HepG2 (cell line): ENCODE data around the gene TAGLN2. TPM values are rescaled to one million over a fixed set of nuclear protein-coding genes. Genes with fewer than 3 reads are reported as not detected.

Experiments
- ATAC-seq: fragments of 200-7000 bp; cut with Tn5 transposase; 3 replicates; pipeline ENCODE4 v1.9.1; 2020; ENCODE audit warnings: mild to moderate bottlenecking, moderate library complexity
- BruUV-seq: library from RNA; stranded (reverse); fragments of 400-500 nt; replicated peaks from 2 replicates; lab custom pipeline; 2021; lab: Mats Ljungman, UMichigan
- CTCF ChIA-PET: fragments of 300-600 bp; formaldehyde crosslinking; extraction: SDS; loops from one replicate; lab custom pipeline; 2021; ENCODE audit warnings: low total read pairs, inconsistent platforms, low intra/inter-chr PET ratio; lab: Yijun Ruan, JAX
- POLR2A ChIA-PET: fragments of 350-600 bp; sonication (Branson Sonifier 250); formaldehyde crosslinking; loops from one replicate; lab custom pipeline; 2020; ENCODE audit warnings: antibody characterized with exemption, inconsistent platforms; lab: Yijun Ruan, JAX
- DNase-seq: peaks from one replicate; pipeline ENCODE4 v3.0.0-alpha.2; 2015; ENCODE audit warnings: low spot score
- FAIRE-seq: peaks from 3 replicates; lab custom pipeline; 2011; peaks lifted over from hg19 to GRCh38; lab: Jason Lieb, UNC
- H2AFZ ChIP-seq: one replicate; pipeline ENCODE4 v1.6.1; 2011; ENCODE audit warnings: low read length, inconsistent platforms
- H3K27ac ChIP-seq: fragments of 300-600 bp; 3 replicates; pipeline ENCODE4 v1.8.0; 2011; ENCODE audit warnings: mixed run types, mild to moderate bottlenecking, mixed read lengths, low read length, inconsistent platforms; ENCODE audit not compliant: insufficient read depth; ENCODE audit errors: extremely low read length
- H3K27me3 ChIP-seq, 2 experiments: fragments of 200-600 bp in 1 of 2; 2 replicates in 1 of 2; 3 replicates in 1 of 2; pipeline versions ENCODE4 v1.6.0 to v1.8.0; 2011; ENCODE audit warnings: low read length in 2 of 2, mild to moderate bottlenecking in 2 of 2, moderate library complexity in 2 of 2, inconsistent platforms in 1 of 2; ENCODE audit not compliant: insufficient read depth in 2 of 2, control insufficient read depth in 1 of 2
- H3K36me3 ChIP-seq, 2 experiments: fragments of 200-600 bp in 1 of 2; replicated peaks in 1 of 2; 2 replicates in 1 of 2; 3 replicates in 1 of 2; pipeline versions ENCODE4 v1.5.1 to v1.8.0; 2011; ENCODE audit warnings: low read length in 2 of 2, inconsistent platforms in 1 of 2; ENCODE audit not compliant: insufficient read depth in 2 of 2, control insufficient read depth in 1 of 2
- H3K4me1 ChIP-seq: 2 replicates; pipeline ENCODE4 v1.5.1; 2012; ENCODE audit warnings: low read length, inconsistent platforms; ENCODE audit not compliant: insufficient read depth
- H3K4me2 ChIP-seq: 2 replicates; pipeline ENCODE4 v1.6.0; 2011; ENCODE audit warnings: low read depth, low read length, inconsistent platforms
- H3K4me3 ChIP-seq, 3 experiments: fragments of 200-600 bp in 1 of 3; sonication (generic), shearing (Covaris generic) in 1 of 3; replicated peaks in 1 of 3; 2 replicates each; pipeline ENCODE4 v1.5.1; 2011 to 2016; ENCODE audit warnings: low read length in 3 of 3, inconsistent platforms in 2 of 3, low read depth in 2 of 3, mild to moderate bottlenecking in 2 of 3, control low read depth in 1 of 3, mixed read lengths in 1 of 3; ENCODE audit not compliant: insufficient read depth in 1 of 3
- H3K79me2 ChIP-seq: one replicate; pipeline ENCODE4 v1.6.1; 2011; ENCODE audit warnings: low read length, inconsistent platforms; ENCODE audit not compliant: insufficient read depth
- H3K9ac ChIP-seq: 2 replicates; pipeline ENCODE4 v1.6.0; 2011; ENCODE audit warnings: mild to moderate bottlenecking, low read depth, low read length, inconsistent platforms; ENCODE audit not compliant: insufficient read depth
- H3K9me3 ChIP-seq: 2 replicates; pipeline ENCODE4 v1.5.1; 2012; ENCODE audit warnings: mild to moderate bottlenecking, low read length
- H4K20me1 ChIP-seq: 2 replicates; pipeline ENCODE4 v1.6.0; 2011; ENCODE audit warnings: inconsistent platforms, mild to moderate bottlenecking, low read length, moderate library complexity; ENCODE audit not compliant: insufficient read depth
- RCOR2 ChIP-seq: IDR thresholded peaks from 2 replicates; pipeline ENCODE4 v1.6.1; 2016; ENCODE audit warnings: missing biosample characterization, missing genetic modification reagents
- RFX3 ChIP-seq: IDR thresholded peaks from 2 replicates; pipeline ENCODE4 v1.6.1; 2016; ENCODE audit warnings: missing biosample characterization, missing genetic modification reagents
- TAF15 ChIP-seq: fragments of 200-400 bp; formaldehyde crosslinking; IDR thresholded peaks from one replicate; pipeline ENCODE4 v1.6.1; 2018; ENCODE audit warnings: mild to moderate bottlenecking, low read depth, low read length; ENCODE audit not compliant: poor library complexity, severe bottlenecking
- ZNF670 ChIP-seq: sonication (generic); formaldehyde crosslinking; IDR thresholded peaks from 2 replicates; pipeline ENCODE4 v1.8.0; 2022; ENCODE audit warnings: mild to moderate bottlenecking, missing genetic modification reagents, borderline replicate concordance
- WGBS: methylation state at CpG from one replicate; pipeline ENCODE4 v1.1.6; 2017; ENCODE audit warnings: low lambda C conversion rate; 5-methylcytosine and 5-hydroxymethylcytosine counted together
- in situ Hi-C: cut with HindIII; loops from 2 replicates; pipeline ENCODE4 v1.10.0; 2017; ENCODE audit warnings: low pct_unique_long_range_greater_than_20kb; ENCODE audit not compliant: extremely low pct_ligation_motif_present
- intact Hi-C: fragments of 100-400 bp; cut with micrococcal nuclease; formaldehyde crosslinking; loops from one replicate; pipeline ENCODE4 v1.10.0; 2022; ENCODE audit not compliant: unreplicated experiment
- polyA plus RNA-seq, 8 experiments: library from polyadenylated mRNA; depleted of rRNA in 3 of 8; stranded (reverse) in 7 of 8; unstranded in 1 of 8; fragments of >200 nt; fragmentation: Illumina TruSeq in 4 of 8; extraction: Trizol in 4 of 8; gene quantifications; 2 replicates each; pipeline versions ENCODE4 v1.2.1 to v1.2.3, GENCODE V29; 2011 to 2016; ENCODE audit warnings: low read depth in 4 of 8, missing spikeins in 1 of 8, mixed read lengths in 1 of 8; ENCODE audit not compliant: insufficient read depth in 1 of 8
- total RNA-seq, 5 experiments: library from RNA; depleted of rRNA; stranded (reverse); fragments of >200 nt; fragmentation: Illumina TruSeq; extraction: Trizol; gene quantifications; 2 replicates each; pipeline ENCODE4 v1.2.3, GENCODE V29; 2016; ENCODE audit warnings: low read depth in 1 of 5
- TF ChIP-seq, protein P1 (sequence below): sonication (generic); formaldehyde crosslinking; conservative IDR thresholded peaks from 2 replicates; pipeline ENCODE4 v1.4.0; 2020; ENCODE audit warnings: missing genetic modification reagents
- TF ChIP-seq, protein P2 (sequence below), 2 experiments: sonication (generic) in 1 of 2; formaldehyde crosslinking in 1 of 2; IDR thresholded peaks; 2 replicates each; pipeline versions ENCODE4 v1.4.0 to v1.6.1; 2016 to 2020; ENCODE audit warnings: borderline replicate concordance in 1 of 2, low read depth in 1 of 2, mild to moderate bottlenecking in 1 of 2, missing genetic modification reagents in 1 of 2
- TF ChIP-seq, protein P3 (sequence below): sonication (generic); formaldehyde crosslinking; IDR thresholded peaks from 2 replicates; pipeline ENCODE4 v1.4.0; 2020; ENCODE audit warnings: missing genetic modification reagents, low read depth, mild to moderate bottlenecking, borderline replicate concordance
- TF ChIP-seq, protein P4 (sequence below): sonication (generic); formaldehyde crosslinking; IDR thresholded peaks from 2 replicates; pipeline ENCODE4 v1.5.0; 2020; ENCODE audit warnings: mild to moderate bottlenecking, missing genetic modification reagents, borderline replicate concordance

TAGLN2 gene
- total and polyA plus RNA-seq, 2 of the 13 experiments (the other 11 are each of a cell fraction or from before 2014, with no cell fraction given): 6.7 to 17.2 TPM

DNA sequence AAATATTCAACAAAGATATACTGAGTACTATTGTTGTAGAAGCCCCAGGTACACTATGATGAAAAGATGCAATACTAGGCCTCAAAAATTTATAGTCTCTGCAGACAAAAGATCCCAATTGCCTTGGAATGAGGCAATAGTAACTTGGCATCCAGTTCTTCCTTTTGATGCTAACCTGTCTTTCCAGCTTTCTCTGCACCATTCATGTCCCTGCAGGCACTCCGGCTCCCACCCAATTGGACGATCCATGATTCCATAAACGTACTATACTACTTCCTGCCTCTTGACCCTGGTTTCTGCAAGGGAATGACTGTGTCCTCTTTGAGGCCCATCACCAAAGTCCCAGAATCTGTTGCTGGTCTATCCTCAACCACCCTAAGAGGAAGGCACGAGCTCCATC is 8.0 kb upstream of the TAGLN2 start:
- no peak overlapping the region for H3K9ac ChIP-seq
- FAIRE-seq (no peak), ATAC-seq (no peak), DNase-seq (no peak)
- H3K79me2 ChIP-seq: no peaks in the 10 kb centered on the region
- ChIA-PET POLR2A (no interaction called here), CTCF (no interaction called here)
- H3K9me3 ChIP-seq: no peaks in the 10 kb centered on the region
- intact Hi-C loops: no loop called here
- in situ Hi-C loops: no loop called here
- peaks cover 5% of the 10 kb centered on the region for H3K4me1 ChIP-seq
- peaks cover 5 to 36% of the 10 kb centered on the region in 2 experiments; a peak in 4 of 5 replicates for H3K27me3 ChIP-seq
- no peak overlapping the region for H3K4me3 ChIP-seq
- no peak overlapping the region for H3K4me2 ChIP-seq
- WGBS: 33% methylated on average over 4 of the region's 4 CpGs
- H2AFZ ChIP-seq: no peak overlapping the region
- H3K36me3 ChIP-seq: no peaks in the 10 kb centered on the region
- BruUV-seq: no TSS peak
- H3K27ac ChIP-seq: no peak overlapping the region
- no peaks in the 10 kb centered on the region for H4K20me1 ChIP-seq
- TF ChIP-seq RFX3 (CRISPR knock-in tag) (no peak), RCOR2 (no peak), ZNF670 (CRISPR knock-in tag) (no peak), TAF15 (no peak)
- TF ChIP-seq, protein P1, sequence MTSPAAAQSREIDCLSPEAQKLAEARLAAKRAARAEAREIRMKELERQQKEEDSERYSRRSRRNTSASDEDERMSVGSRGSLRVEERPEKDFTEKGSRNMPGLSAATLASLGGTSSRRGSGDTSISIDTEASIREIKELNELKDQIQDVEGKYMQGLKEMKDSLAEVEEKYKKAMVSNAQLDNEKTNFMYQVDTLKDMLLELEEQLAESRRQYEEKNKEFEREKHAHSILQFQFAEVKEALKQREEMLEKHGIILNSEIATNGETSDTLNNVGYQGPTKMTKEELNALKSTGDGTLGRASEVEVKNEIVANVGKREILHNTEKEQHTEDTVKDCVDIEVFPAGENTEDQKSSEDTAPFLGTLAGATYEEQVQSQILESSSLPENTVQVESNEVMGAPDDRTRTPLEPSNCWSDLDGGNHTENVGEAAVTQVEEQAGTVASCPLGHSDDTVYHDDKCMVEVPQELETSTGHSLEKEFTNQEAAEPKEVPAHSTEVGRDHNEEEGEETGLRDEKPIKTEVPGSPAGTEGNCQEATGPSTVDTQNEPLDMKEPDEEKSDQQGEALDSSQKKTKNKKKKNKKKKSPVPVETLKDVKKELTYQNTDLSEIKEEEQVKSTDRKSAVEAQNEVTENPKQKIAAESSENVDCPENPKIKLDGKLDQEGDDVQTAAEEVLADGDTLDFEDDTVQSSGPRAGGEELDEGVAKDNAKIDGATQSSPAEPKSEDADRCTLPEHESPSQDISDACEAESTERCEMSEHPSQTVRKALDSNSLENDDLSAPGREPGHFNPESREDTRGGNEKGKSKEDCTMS: no peak
- TF ChIP-seq, protein P2, sequence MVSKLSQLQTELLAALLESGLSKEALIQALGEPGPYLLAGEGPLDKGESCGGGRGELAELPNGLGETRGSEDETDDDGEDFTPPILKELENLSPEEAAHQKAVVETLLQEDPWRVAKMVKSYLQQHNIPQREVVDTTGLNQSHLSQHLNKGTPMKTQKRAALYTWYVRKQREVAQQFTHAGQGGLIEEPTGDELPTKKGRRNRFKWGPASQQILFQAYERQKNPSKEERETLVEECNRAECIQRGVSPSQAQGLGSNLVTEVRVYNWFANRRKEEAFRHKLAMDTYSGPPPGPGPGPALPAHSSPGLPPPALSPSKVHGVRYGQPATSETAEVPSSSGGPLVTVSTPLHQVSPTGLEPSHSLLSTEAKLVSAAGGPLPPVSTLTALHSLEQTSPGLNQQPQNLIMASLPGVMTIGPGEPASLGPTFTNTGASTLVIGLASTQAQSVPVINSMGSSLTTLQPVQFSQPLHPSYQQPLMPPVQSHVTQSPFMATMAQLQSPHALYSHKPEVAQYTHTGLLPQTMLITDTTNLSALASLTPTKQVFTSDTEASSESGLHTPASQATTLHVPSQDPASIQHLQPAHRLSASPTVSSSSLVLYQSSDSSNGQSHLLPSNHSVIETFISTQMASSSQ (IDR thresholded peaks at IDR 0.05; ENCODE audit: low read depth): no peak
- TF ChIP-seq, protein P2 (CRISPR knock-in tag; IDR thresholded peaks at IDR 0.05; ENCODE audit: borderline replicate concordance): no peak
- TF ChIP-seq, protein P3, sequence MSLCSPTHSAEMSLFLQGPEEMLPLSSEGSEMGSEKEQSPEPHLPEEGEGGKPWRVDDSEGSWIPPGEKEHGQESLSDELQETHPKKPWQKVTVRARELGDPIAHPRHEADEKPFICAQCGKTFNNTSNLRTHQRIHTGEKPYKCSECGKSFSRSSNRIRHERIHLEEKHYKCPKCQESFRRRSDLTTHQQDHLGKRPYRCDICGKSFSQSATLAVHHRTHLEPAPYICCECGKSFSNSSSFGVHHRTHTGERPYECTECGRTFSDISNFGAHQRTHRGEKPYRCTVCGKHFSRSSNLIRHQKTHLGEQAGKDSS (CRISPR knock-in tag): no peak
- TF ChIP-seq, protein P4, sequence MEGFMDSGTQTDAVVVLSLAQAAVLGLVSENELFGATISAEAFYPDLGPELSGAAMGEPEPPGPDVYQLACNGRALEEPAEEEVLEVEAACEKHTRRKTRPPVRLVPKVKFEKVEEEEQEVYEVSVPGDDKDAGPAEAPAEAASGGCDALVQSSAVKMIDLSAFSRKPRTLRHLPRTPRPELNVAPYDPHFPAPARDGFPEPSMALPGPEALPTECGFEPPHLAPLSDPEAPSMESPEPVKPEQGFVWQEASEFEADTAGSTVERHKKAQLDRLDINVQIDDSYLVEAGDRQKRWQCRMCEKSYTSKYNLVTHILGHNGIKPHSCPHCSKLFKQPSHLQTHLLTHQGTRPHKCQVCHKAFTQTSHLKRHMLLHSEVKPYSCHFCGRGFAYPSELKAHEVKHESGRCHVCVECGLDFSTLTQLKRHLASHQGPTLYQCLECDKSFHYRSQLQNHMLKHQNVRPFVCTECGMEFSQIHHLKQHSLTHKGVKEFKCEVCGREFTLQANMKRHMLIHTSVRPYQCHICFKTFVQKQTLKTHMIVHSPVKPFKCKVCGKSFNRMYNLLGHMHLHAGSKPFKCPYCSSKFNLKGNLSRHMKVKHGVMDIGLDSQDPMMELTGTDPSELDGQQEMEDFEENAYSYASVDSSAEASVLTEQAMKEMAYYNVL (CRISPR knock-in tag): no peak
